Upper lobe of left lung (tissue), 4 donors: ENCODE results near the gene NHS.

Source experiments
- CTCF ChIP-seq, 6 experiments: fragments of 450-650 bp in 4 of 6; fragments of 200-600 bp in 2 of 6; sonication (generic) in 2 of 6; IDR thresholded peaks; one replicate each; pipeline ENCODE4 v1.5.1; 2016 to 2019; ENCODE audit warnings: antibody characterized with exemption in 6 of 6
- EP300 ChIP-seq, 4 donors: sonication (generic); formaldehyde crosslinking; IDR thresholded peaks; one replicate each; pipeline ENCODE4 v1.5.1; 2017; ENCODE audit warnings: antibody characterized with exemption in 4 of 4, control low read depth in 2 of 4
- POLR2A ChIP-seq, 4 donors: fragments of 450-650 bp; IDR thresholded peaks; one replicate each; pipeline ENCODE4 v1.5.1; 2016 to 2017; ENCODE audit warnings: antibody characterized with exemption in 4 of 4, mild to moderate bottlenecking in 2 of 4
- POLR2AphosphoS5 ChIP-seq, 2 donors: sonication (generic); formaldehyde crosslinking; IDR thresholded peaks; one replicate each; pipeline ENCODE4 v1.5.1; 2017; ENCODE audit warnings: antibody characterized with exemption in 2 of 2

- no peak for TF ChIP-seq EP300 (IDR thresholded peaks at IDR 0.05)
- TF ChIP-seq CTCF (IDR thresholded peaks at IDR 0.05), result no peak
- TF ChIP-seq POLR2A (IDR thresholded peaks at IDR 0.05), result no peak
- TF ChIP-seq POLR2AphosphoS5 (IDR thresholded peaks at IDR 0.05), result no peak
Observed at GRCh38 chrX:17440258-17440657, 65.3 kb downstream of the NHS start.
